Breast epithelium (tissue), 4 donors: Measurements from ENCODE around the gene GALNTL6. TPM values are rescaled to one million over a fixed set of nuclear protein-coding genes. Genes with fewer than 3 reads are reported as not detected.

Experiments
- DNase-seq, 2 donors: peaks; one replicate each; pipeline ENCODE4 v3.0.0-alpha.2; 2019; ENCODE audit warnings: low spot score in 2 of 2
- H3K27ac ChIP-seq, 2 donors: fragments of 200-600 bp; sonication (generic) in 1 of 2; one replicate each; pipeline ENCODE4 v1.5.1; 2016 to 2019; ENCODE audit warnings: mild to moderate bottlenecking in 1 of 2
- H3K27me3 ChIP-seq, 2 donors: fragments of 200-600 bp; sonication (generic) in 1 of 2; one replicate each; pipeline versions ENCODE4 v1.5.1 to v1.6.0; 2017 to 2019; ENCODE audit warnings: control low read depth in 1 of 2, mild to moderate bottlenecking in 1 of 2
- H3K36me3 ChIP-seq: fragments of 200-600 bp; one replicate; pipeline ENCODE4 v1.5.1; 2019
- H3K4me1 ChIP-seq, 2 donors: fragments of 200-600 bp; sonication (generic); one replicate each; pipeline ENCODE4 v1.5.1; 2016 to 2019; ENCODE audit warnings: control low read depth in 1 of 2
- H3K4me3 ChIP-seq, 3 donors: fragments of 200-600 bp; sonication (generic); 1 replicate in 2 of 3; 2 replicates in 1 of 3; pipeline ENCODE4 v1.5.1; 2016 to 2019; ENCODE audit warnings: mild to moderate bottlenecking in 3 of 3, moderate library complexity in 2 of 3
- H3K9me3 ChIP-seq, 2 donors: fragments of 200-600 bp; sonication (generic) in 1 of 2; one replicate each; pipeline ENCODE4 v1.5.1; 2016 to 2019; ENCODE audit warnings: control low read depth in 1 of 2
- POLR2A ChIP-seq: fragments of 450-650 bp; IDR thresholded peaks from one replicate; pipeline ENCODE4 v1.6.1; 2016; ENCODE audit warnings: antibody characterized with exemption, mild to moderate bottlenecking, moderate library complexity
- POLR2AphosphoS5 ChIP-seq, 3 donors: sonication (generic); formaldehyde crosslinking; IDR thresholded peaks; one replicate each; pipeline ENCODE4 v1.6.1; 2017; ENCODE audit warnings: antibody characterized with exemption in 3 of 3
- intact Hi-C: fragments of 100-400 bp; cut with DNase I; formaldehyde crosslinking; loops from one replicate; pipeline ENCODE4 v1.15.1; 2023; ENCODE audit warnings: low total_unique reads
- total RNA-seq, 3 donors: library from RNA; depleted of rRNA; stranded (reverse); fragments of >200 nt; gene quantifications; one replicate each; pipeline ENCODE4 v1.1.0, GENCODE V29; 2016
- TF ChIP-seq, protein P1 (sequence below), 3 donors: fragments of 450-650 bp; IDR thresholded peaks; one replicate each; pipeline ENCODE4 v1.5.1; 2016 to 2017; ENCODE audit warnings: antibody characterized with exemption in 3 of 3, mild to moderate bottlenecking in 3 of 3, moderate library complexity in 3 of 3

Gene GALNTL6
- total RNA-seq, 3 donors from 2014 or later: 0.29 to 0.98 TPM; not detected in 1

DNA sequence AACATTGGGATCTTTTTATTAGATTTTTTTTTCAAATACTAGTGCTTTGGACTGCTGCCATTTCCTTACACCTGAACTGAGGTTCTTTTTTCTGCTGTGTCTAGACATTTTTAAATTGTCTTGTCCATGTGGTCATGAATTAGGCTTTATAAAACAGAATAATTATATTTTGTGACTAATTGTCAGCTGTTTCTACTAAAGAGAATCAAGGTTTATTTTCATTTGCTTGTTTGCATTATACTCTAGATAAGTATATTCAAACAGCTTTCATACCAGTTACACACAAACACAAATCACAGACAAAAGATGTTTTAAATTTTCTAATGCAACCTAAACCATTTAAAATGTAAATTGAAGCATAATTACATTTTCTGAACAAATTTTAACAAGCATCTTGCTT, 194.7 kb downstream of the GALNTL6 start:
- Histone ChIP-seq H3K9me3 (no peaks in the 10 kb centered on the region), H3K4me1 (no peaks in the 10 kb centered on the region), H3K36me3 (no peaks in the 10 kb centered on the region), H3K27me3 (no peaks in the 10 kb centered on the region), H3K27ac (no peak overlapping the region), H3K4me3 (no peak overlapping the region)
- TF ChIP-seq, protein P1, sequence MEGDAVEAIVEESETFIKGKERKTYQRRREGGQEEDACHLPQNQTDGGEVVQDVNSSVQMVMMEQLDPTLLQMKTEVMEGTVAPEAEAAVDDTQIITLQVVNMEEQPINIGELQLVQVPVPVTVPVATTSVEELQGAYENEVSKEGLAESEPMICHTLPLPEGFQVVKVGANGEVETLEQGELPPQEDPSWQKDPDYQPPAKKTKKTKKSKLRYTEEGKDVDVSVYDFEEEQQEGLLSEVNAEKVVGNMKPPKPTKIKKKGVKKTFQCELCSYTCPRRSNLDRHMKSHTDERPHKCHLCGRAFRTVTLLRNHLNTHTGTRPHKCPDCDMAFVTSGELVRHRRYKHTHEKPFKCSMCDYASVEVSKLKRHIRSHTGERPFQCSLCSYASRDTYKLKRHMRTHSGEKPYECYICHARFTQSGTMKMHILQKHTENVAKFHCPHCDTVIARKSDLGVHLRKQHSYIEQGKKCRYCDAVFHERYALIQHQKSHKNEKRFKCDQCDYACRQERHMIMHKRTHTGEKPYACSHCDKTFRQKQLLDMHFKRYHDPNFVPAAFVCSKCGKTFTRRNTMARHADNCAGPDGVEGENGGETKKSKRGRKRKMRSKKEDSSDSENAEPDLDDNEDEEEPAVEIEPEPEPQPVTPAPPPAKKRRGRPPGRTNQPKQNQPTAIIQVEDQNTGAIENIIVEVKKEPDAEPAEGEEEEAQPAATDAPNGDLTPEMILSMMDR (IDR thresholded peaks at IDR 0.05): no peak
- no peak for TF ChIP-seq POLR2A
- TF ChIP-seq POLR2AphosphoS5 (IDR thresholded peaks at IDR 0.05): no peak
- no peak for DNase-seq
- intact Hi-C loops: no loop called here

DNA sequence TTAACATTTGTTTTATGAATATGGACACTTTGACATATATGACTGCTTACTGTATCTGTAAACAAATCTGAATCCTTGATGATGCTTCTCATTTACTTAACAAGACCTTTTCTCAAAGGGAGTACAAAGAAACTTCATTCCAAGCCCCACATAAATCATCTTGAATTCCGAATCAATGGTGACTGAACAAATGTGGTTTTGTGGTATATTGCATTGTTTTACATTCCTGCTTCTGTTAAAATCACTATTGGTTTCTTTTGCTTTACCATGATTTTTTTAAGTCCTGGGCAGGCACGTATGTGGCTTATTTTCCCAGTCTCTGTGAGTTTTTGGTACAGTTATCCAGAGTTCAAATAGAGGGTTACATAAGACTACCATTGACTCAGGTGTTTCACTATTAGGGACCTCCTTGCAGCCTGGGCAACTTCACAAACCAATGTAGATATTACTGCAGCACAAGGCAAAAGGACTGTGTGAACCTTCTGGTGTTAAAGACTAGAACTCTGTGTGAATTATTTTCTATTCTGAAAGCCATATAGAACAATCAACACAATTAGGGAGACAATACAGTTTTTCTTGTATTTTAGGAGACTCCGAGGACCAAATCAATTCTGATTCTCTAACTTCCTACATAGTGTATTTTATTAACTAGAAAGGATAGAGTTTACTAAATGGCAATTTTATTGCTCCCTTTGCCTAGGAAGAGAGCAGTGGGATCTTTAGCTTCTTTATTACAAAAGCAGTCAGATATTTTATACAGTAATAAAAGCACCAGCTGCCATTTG, 196.4 kb downstream of the GALNTL6 start:
- TF ChIP-seq POLR2A: no peak
- TF ChIP-seq, protein P1 (IDR thresholded peaks at IDR 0.05): no peak
- no peak for TF ChIP-seq POLR2AphosphoS5 (IDR thresholded peaks at IDR 0.05)
- Histone ChIP-seq H3K27ac (no peak overlapping the region), H3K36me3 (no peaks in the 10 kb centered on the region), H3K9me3 (no peaks in the 10 kb centered on the region), H3K4me1 (no peaks in the 10 kb centered on the region), H3K27me3 (no peaks in the 10 kb centered on the region), H3K4me3 (no peak overlapping the region)
- DNase-seq: no peak
- intact Hi-C loops: no loop called here

DNA sequence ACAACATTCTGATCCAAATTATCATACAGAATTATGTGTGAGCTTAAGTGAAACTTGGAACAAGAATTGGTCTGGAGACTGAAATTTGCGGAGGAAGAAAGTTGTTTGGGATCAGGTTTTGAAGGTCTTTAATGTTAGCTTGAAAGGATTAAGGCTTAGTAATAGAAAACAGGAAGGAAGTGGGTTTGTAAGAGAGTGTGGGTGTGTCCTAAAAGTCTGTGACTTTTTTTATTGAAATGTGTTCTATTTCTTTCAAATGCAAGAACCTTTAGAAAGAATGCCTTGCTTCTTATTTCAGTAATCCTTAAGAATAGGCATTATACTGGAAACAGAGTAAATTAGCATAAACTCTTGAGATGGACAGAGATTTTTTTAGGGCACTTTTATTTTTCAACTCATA, 198.0 kb downstream of the GALNTL6 start:
- no peak overlapping the region for H3K4me3 ChIP-seq
- TF ChIP-seq POLR2A (no peak), POLR2AphosphoS5 (IDR thresholded peaks at IDR 0.05) (no peak)
- TF ChIP-seq, protein P1 (IDR thresholded peaks at IDR 0.05): no peak
- no peaks in the 10 kb centered on the region for H3K27me3 ChIP-seq
- H3K36me3 ChIP-seq: no peaks in the 10 kb centered on the region
- no peaks in the 10 kb centered on the region for H3K9me3 ChIP-seq
- DNase-seq: no peak
- intact Hi-C loops: no loop called here
- no peak overlapping the region for H3K27ac ChIP-seq
- no peaks in the 10 kb centered on the region for H3K4me1 ChIP-seq

DNA sequence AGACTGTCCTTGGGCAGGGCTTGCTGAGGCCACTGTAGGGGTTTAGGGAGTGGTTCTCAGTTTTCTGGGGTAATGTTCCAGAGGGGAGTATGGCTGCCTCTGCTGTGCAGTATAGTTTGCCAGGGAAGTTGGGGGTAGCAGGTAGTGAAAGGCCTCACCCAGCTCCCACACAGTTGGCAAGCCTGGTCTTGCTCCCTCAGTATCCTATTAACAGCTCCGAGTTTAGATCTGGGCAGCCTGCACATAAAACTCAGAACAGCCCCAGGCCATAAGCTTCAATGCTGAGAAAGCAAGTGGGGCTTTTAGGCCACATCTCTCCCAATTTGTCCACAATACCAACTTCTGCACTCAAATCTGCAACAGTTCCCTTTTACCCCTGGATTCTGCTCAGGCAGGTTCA, 205.2 kb downstream of the GALNTL6 start:
- intact Hi-C loops: no loop called here
- no peak for TF ChIP-seq POLR2AphosphoS5 (IDR thresholded peaks at IDR 0.05)
- TF ChIP-seq POLR2A: no peak
- TF ChIP-seq, protein P1 (IDR thresholded peaks at IDR 0.05): no peak
- H3K4me1 ChIP-seq: no peaks in the 10 kb centered on the region
- no peak overlapping the region for H3K27ac ChIP-seq
- H3K27me3 ChIP-seq: no peaks in the 10 kb centered on the region
- H3K4me3 ChIP-seq: no peak overlapping the region
- no peak for DNase-seq
- no peaks in the 10 kb centered on the region for H3K9me3 ChIP-seq
- no peaks in the 10 kb centered on the region for H3K36me3 ChIP-seq

DNA sequence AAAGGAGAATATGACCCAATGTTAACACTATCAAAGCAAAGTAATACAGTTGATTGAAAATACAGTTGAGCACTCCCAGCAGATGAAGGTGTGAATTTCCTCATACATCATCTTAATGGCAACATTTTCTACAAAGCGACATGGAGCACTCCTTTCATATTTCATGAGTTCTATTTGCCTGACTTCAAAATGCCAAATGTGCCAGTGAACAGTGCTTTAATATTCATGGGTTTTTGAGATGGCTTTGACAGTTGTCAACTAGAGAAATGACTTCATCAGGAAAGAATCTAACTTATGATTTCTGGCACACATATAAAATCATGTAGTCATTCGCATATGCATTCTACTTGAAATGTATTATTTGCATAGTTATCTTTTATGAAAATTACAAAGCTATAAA, 222.4 kb downstream of the GALNTL6 start:
- no peaks in the 10 kb centered on the region for H3K27me3 ChIP-seq
- H3K4me1 ChIP-seq: no peaks in the 10 kb centered on the region
- no peak for DNase-seq
- no peak for TF ChIP-seq POLR2A
- H3K4me3 ChIP-seq: no peak overlapping the region
- intact Hi-C loops: no loop called here
- H3K36me3 ChIP-seq: no peaks in the 10 kb centered on the region
- no peak overlapping the region for H3K27ac ChIP-seq
- no peaks in the 10 kb centered on the region for H3K9me3 ChIP-seq
